HG03521 (cell line): ENCODE results near the gene HHEX.
"Not testable (repeated sequence)": the region's sequence is repeated elsewhere in the genome, so short reads cannot be mapped to it uniquely, and the experiment has no call there.

Experiments used
- ATAC-seq: cut with Tn5 transposase; IDR thresholded peaks from one replicate; pipeline ENCODE4 v1.9.1; 2021; ENCODE audit warnings: mild to moderate bottlenecking, moderate library complexity; ENCODE audit not compliant: unreplicated experiment

Gene HHEX

GRCh38 chr10:92689663-92690210, at the start of gene HHEX:
HHEX (plus strand) TSS chr10:92689955; CDS start chr10:92689987, 32 bp downstream.
- peak; percentile 52 for ATAC-seq

- no peak for ATAC-seq
Measured at GRCh38 chr10:92640107-92640506, 49.6 kb upstream of the HHEX start.

- ATAC-seq = no peak
Measured at GRCh38 chr10:92641492-92641891, 48.3 kb upstream of the HHEX start.

- ATAC-seq = no peak
Measured at GRCh38 chr10:92644921-92645320, 44.8 kb upstream of the HHEX start.

DNA sequence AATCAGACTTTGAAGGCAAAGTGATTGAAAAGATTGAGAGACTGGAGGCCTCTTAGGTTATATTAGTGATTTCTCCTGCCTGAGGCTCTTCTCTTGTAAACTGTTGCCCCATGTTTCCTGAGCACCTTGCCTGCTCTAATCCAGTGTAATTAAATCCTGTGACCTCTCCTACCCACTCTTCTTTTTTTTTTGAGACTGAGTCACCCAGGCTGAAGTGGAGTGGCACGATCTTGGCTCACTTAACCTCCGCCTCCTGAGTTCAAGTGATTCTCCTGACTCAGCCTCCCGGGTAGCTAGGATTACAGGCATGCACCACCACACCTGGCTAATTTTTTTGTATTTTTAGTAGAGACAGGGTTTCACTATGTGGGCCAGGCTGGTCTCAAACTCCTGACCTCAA, 38.9 kb upstream of the HHEX start:
- not testable (repeated sequence) for ATAC-seq

DNA sequence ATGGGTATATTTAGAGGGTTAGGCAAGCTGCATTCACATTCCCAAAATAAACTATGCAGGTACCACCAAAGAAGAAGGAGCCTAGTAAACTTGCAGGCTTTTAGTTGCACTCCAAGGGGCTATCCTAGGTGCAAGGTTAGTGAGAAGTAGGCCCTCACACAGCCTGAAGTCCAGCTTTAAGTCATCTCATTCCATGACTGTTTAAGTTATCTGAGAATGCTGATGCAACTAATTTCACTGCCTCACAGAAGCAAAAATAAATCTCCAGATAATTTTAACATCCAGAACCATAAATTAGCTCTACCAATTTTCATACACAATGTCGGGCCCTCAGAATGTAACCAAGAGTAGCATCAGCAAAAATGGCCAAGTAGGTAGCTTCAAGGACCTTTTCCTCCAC, 34.3 kb upstream of the HHEX start:
- ATAC-seq = no peak

- ATAC-seq = no peak
Measured at GRCh38 chr10:92656266-92656961, 33.3 kb upstream of the HHEX start.

GRCh38 chr10:92657024-92657423, 32.7 kb upstream of the HHEX start:
- no peak for ATAC-seq

GRCh38 chr10:92662848-92663247, 26.9 kb upstream of the HHEX start:
- no peak for ATAC-seq

DNA sequence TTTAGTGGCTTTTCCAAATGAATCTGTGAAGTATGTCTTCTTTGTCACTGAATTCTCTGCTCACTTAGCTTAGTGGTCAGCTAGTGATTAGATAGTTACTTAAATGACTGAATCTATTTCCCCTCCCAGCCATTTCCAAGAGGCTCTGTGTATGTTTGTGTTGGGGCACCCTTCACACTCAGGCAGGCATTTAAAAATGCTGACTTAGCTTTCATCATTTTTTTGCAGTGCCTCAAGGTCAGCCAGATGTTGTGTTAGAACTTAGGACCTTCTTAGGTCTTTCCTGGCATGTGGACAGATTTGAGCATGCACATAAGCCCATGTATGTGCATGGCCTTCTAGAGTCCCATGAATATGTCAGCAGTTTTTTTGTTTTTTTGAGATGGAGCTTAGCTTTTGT, 25.4 kb upstream of the HHEX start:
- ATAC-seq = no peak

DNA sequence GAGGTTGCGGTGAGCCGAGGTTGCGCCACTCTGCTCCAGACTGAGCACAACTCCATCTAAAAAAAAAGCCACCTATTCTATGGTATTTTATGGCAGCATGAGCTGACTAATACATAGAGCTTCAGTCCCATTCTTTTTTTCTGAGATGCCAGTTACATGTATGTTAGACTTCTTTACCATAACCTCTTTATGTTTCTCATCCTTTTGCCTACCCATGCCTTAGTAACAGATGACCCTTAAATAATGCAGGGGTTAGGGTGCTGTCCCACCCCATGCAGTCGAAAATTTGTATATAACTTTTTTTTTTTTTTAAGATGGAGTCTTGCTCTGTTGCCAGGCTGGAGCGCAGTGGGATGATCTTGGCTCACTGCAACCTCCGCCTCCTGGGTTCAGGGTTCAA, 22.7 kb upstream of the HHEX start:
- no peak for ATAC-seq

DNA sequence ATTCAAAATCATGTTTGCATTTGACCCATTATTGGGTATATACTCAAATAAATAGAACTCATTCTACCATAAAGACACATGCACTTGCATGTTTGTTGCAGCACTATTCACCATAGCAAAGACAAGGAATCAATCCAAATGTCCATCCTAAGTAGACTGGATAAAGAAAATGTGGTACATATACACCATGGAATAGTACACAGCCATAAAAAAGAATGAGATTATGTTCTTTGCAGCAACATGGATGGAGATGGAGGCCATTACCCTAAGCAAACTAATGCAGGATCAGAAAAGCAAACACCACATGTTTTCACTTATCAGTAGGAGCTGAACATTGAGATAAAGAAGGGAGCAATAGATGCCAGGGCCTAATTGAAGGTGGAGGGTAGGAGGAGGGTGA, 12.0 kb upstream of the HHEX start:
- no peak for ATAC-seq

GRCh38 chr10:92678206-92678605, 11.5 kb upstream of the HHEX start:
- no peak for ATAC-seq

DNA sequence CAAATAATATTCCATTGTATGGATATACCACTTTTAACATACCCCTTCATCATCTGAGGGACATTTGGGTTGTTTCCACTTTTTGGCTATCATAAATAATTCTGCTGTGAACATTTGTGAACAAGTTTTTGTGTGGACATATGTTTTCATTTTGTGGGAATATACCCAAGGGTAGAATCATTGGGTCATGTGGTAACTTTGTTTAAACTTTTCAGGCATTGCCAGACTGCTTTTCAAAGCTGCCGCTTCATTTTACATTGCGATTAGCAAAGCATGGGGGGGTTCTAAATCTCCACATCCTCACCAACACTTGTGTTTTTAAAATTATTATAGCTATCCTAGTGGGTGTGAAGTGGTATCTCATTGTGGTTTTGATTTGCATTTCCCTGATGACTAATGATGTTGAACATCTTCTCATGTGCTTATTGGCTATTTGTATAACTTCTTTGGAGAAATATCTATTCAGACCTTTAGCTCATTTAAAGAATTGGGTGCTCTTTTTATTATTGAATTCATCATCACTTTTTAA, 8.4 kb upstream of the HHEX start:
- no peak for ATAC-seq

GRCh38 chr10:92688573-92688926, 1.2 kb upstream of the HHEX start:
- no peak for ATAC-seq

DNA sequence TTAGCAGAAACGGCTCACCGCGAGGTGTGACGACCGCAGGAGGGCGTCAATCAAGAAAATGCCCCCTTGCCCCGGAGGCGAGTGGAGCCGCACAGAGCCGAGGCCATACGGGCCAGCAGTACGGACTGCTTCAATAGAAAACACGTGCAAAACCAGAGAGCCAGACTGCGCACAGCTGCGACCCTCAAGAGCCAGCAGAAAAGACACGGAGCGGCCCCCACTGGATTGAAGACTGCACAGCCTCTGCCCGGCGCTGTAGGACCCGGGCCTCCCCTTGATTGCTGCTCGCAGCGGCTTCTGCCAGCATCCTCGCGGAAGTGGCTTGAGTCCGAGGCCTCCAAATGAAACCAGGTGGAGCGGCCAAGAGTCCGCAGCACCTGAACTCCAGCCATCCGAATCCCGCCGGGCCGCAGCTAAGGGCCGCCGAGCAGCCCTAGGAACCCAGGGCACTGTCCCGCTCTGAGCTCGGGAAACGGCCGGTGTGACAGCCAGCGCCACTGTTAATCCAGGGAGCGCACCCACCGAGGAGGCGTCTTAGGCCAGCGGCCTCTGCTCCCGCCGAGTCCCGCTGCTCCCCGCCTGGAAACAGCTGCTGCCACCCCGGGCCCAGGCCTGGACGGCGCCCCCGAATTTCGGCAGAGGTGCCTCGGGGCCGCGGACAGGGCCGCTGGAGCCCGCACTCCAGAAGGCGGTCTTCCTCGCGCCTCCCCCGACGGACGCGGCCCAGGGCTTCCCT, 660 bp upstream of the HHEX start:
- ATAC-seq = peak; percentile 9

DNA sequence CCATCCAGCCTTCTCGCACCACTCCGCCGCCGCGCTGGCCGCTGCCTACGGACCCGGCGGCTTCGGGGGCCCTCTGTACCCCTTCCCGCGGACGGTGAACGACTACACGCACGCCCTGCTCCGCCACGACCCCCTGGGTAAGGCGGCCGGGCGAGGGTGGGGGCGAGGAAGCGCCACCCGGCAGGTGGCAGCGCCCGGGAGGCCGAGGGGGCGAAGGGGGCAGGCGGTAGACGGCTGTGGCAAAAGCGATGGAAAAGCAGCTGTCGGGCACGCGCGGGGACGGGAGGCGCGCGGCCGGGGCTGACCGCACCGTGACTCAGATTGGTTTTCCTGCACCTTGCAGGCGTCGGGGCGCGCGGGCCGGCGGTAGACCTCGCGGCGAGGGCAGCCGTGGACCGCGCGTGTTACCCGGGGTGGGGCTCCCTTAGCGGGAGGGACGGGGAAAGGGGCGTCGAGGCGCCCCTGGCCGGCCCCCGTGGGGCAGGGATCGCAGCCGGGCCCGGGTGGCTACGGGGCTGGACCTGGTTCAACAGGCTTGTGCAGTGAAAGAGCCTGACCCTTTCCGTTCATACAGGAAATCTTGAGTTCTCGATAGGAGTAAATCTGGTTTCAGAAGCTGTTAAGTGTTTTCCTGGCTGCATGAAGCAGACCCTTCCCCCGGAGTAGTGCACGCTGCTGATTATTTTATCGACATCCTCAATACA, 608 bp downstream of the HHEX start:
- ATAC-seq = peak; percentile 41

DNA sequence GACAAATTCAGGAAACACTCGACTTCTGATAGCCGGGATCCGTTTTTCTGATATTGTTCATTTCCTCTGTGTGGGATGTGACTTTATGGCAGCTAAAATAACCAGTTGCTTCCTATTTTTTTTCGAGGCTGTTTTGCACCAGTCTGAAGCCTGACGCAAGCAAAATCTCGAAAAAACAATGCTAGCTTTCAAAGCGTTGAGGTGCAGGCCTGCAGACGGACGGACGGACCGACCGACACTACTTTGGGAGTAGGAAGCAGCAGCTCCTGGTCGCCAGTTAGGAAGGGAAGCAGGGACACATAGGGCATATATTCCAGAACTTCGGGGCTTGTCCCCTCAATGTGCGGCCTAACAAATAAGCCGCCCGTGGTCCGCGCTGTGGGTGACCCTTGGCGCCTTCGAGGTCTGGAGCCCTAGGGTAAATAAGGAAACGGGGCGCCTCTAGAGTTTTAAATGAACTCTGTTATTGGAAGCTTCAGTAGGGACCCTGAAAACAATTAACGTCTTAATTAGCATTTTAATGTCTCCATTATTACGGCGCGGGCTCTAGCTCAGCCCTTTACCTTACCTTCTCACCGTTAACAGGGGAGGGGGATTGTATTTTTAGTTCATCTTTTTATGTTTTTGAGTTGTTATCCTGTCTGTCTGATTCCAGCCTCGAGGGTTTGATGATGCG, 1.3 kb downstream of the HHEX start:
- ATAC-seq = no peak

DNA sequence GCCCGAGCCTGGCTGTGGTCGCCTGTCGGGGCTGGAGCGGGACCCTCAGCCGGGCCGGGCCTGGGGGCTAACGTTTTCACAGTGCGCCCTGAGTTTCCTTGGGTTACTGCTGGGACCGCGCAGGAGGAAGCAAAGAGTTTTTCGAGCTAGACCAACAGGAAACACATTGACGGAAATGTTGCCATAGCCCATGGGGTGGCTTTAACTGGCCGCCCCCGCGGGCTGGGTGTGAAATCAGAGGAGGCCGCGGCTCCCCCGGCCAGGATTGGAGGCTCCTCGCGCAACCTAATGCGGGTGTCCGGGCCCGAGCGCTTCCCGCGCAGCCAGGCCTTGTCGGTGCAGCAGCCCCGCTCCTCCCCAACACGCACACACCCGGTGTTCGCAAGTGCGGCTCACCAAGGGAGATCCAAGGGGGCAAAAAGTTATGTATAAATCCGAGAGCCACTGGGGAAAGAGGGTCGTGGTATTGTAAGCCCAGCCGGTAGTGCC, 1.9 kb downstream of the HHEX start:
- no peak for ATAC-seq

DNA sequence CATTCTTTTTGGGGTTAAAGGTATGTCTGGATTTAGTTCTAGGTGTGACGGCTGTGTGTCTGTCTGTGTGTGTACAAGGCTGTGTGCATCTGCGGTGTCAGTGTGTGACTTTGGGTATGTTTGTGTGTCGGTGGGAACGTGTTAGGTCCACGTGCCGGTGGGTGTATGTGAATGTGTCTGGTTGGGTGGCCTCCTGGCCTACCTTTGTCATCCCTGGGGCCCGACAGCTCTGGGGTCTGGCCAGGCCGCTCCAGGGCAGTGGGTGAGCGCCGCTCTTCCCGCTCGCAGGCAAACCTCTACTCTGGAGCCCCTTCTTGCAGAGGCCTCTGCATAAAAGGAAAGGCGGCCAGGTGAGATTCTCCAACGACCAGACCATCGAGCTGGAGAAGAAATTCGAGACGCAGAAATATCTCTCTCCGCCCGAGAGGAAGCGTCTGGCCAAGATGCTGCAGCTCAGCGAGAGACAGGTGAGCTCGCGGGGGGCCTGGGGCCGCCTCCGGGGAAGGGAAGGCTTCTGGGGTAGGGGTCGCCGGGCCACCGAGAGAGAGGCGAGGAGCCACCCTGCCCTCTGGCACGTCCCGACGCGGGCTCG, 2.4 kb downstream of the HHEX start:
- no peak for ATAC-seq
